Heart left ventricle (tissue), 16 donors: Measurements from ENCODE around the gene NUCB2. TPM values are rescaled to one million over a fixed set of nuclear protein-coding genes. Genes with fewer than 3 reads are reported as not detected.

Experiments
- ATAC-seq, 4 donors: fragments of 200-7000 bp; cut with Tn5 transposase; one replicate each; pipeline ENCODE4 v1.9.1; 2020 to 2022; ENCODE audit warnings: moderate library complexity in 4 of 4, mild to moderate bottlenecking in 3 of 4, moderate number of reproducible peaks in 1 of 4
- DNase-seq, 5 donors: peaks; one replicate each; pipeline ENCODE4 v3.0.0-alpha.2; 2020
- H3K27ac ChIP-seq, 12 donors: fragments of 200-600 bp; sonication (generic) in 4 of 12; one replicate each; pipeline versions ENCODE4 v1.5.0 to v1.8.0; 2016 to 2022; ENCODE audit warnings: mild to moderate bottlenecking in 2 of 12
- H3K27me3 ChIP-seq, 9 donors: fragments of 200-600 bp; sonication (generic) in 2 of 9; one replicate each; pipeline versions ENCODE4 v1.5.1 to v1.8.0; 2016 to 2022; ENCODE audit warnings: mild to moderate bottlenecking in 3 of 9
- H3K36me3 ChIP-seq, 9 donors: fragments of 200-600 bp; sonication (generic) in 2 of 9; one replicate each; pipeline versions ENCODE4 v1.5.0 to v1.8.0; 2018 to 2022; ENCODE audit warnings: mild to moderate bottlenecking in 2 of 9
- H3K4me1 ChIP-seq, 12 donors: fragments of 200-600 bp; sonication (generic) in 4 of 12; one replicate each; pipeline versions ENCODE4 v1.5.0 to v1.8.0; 2016 to 2022; ENCODE audit warnings: mild to moderate bottlenecking in 3 of 12
- H3K4me3 ChIP-seq, 12 donors: fragments of 200-600 bp; sonication (generic) in 4 of 12; one replicate each; pipeline versions ENCODE4 v1.5.0 to v1.8.0; 2017 to 2022; ENCODE audit warnings: mild to moderate bottlenecking in 9 of 12, moderate library complexity in 4 of 12
- H3K9me3 ChIP-seq, 12 donors: fragments of 200-600 bp; sonication (generic) in 4 of 12; one replicate each; pipeline versions ENCODE4 v1.5.0 to v1.8.0; 2016 to 2022; ENCODE audit warnings: mild to moderate bottlenecking in 1 of 12
- POLR2A ChIP-seq, 2 donors: fragments of 450-650 bp; IDR thresholded peaks; one replicate each; pipeline ENCODE4 v1.6.1; 2017; ENCODE audit warnings: antibody characterized with exemption in 2 of 2, mild to moderate bottlenecking in 2 of 2, moderate library complexity in 2 of 2
- WGBS, 4 donors: extraction: QIAGEN DNeasy Blood & Tissue Kit in 2 of 4; methylation state at CpG; one replicate each; pipeline versions ENCODE4 v1.1.5 to v1.1.7; 2013 to 2018; 5-methylcytosine and 5-hydroxymethylcytosine counted together
- intact Hi-C, 10 donors: fragments of 100-400 bp; cut with DNase I; formaldehyde crosslinking; loops; one replicate each; pipeline versions ENCODE4 v1.11.1 to v1.14.2; 2022
- polyA plus RNA-seq, 2 donors: library from polyadenylated mRNA; stranded (reverse); fragments of 200-250 nt; gene quantifications; one replicate each; pipeline ENCODE4 v1.2.3, GENCODE V29; 2013
- total RNA-seq, 9 donors: library from RNA; depleted of rRNA in 2 of 9; stranded (reverse); fragments of >200 nt in 2 of 9; fragmentation: NEBNext Ultra II Directional in 3 of 9; extraction: Animal tissue kit (Norgen Biotek cat#: 25700) in 3 of 9; gene quantifications; one replicate each; pipeline versions ENCODE4 v1.1.0 to v1.2.4, GENCODE V29; 2016 to 2023
- TF ChIP-seq, protein P1 (sequence below), 12 donors: fragments of 200-600 bp; sonication (generic) in 4 of 12; IDR thresholded peaks; one replicate each; pipeline versions ENCODE4 v1.5.0 to v1.8.0; 2018 to 2022; ENCODE audit warnings: antibody characterized with exemption in 12 of 12, mild to moderate bottlenecking in 5 of 12
- donor health status: ischemic (EF 13 %, LVEDD 7.1; RV severe dilation, severe dysfunction).
- donor health status: healthy with polysubstance abuse.
- donor health status: DM: no; HTN: yes; CAD: no.
- donor health status: DM: no; HTN: no; CAD: no.
- donor health status: ischemic (EF 25% LVEDD 6.9; RV normal size, moderate dysfunction).
- donor health status: ischemic (EF 25% LVEDD 5.7; RV mildly dilated, moderate dysfunction).
- donor health status: healthy.
- donor health status: DM: yes; HTN: yes; CAD: no.
- donor health status: ischemic (EF 35%, LVEDD 5.7; RV mildly dilated, moderate dysfunction).
- donor health status: nonischemic (EF 11% LVEDD 7.7; RV severe dilation, severe dysfunction).
- donor health status: DM: yes; HTN: yes; CAD: no.
- donor health status: PGD.
- donor health status: ischemic (EF 29% LVEDD 5.4; RV normal size, mild dysfunction).
- donor health status: nonischemic (EF 23%, LVEDD 6.1; RV moderate dilation, normal function).

Gene NUCB2
- total and polyA plus RNA-seq, 11 donors, result 41.4 to 180 (median 87.0) TPM

DNA sequence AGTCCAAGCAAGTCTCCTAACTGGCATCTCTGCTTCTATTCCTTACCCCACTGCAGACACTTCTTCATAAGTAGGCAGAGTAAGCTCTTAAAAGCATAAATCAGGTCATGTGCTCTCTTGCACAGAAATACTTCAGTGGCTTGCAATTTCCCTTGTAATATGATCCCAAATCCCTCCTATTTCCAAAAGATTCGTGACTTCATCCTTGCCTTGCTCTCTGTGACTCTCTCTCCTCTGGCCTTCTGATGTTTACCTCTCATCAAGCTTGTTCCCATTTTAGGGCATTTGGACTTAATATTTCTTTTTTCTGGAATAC is 37.7 kb downstream of the NUCB2 start:
- intact Hi-C loops, result no loop called here
- H3K9me3 ChIP-seq, result no peaks in the 10 kb centered on the region
- H3K27ac ChIP-seq, result no peak overlapping the region
- no peaks in the 10 kb centered on the region for H3K4me1 ChIP-seq
- H3K27me3 ChIP-seq, result no peaks in the 10 kb centered on the region
- DNase-seq (no peak), ATAC-seq (peak in 1 of 4 donors; percentile 47)
- no peak overlapping the region for H3K4me3 ChIP-seq
- WGBS, 4 donors, result 41 to 70% (median 54%) methylated on average over 1 of the region's 1 CpG
- peaks cover 0 to 99% (median 76%) of the 10 kb centered on the region in 9 donors for H3K36me3 ChIP-seq
- TF ChIP-seq, protein P1, sequence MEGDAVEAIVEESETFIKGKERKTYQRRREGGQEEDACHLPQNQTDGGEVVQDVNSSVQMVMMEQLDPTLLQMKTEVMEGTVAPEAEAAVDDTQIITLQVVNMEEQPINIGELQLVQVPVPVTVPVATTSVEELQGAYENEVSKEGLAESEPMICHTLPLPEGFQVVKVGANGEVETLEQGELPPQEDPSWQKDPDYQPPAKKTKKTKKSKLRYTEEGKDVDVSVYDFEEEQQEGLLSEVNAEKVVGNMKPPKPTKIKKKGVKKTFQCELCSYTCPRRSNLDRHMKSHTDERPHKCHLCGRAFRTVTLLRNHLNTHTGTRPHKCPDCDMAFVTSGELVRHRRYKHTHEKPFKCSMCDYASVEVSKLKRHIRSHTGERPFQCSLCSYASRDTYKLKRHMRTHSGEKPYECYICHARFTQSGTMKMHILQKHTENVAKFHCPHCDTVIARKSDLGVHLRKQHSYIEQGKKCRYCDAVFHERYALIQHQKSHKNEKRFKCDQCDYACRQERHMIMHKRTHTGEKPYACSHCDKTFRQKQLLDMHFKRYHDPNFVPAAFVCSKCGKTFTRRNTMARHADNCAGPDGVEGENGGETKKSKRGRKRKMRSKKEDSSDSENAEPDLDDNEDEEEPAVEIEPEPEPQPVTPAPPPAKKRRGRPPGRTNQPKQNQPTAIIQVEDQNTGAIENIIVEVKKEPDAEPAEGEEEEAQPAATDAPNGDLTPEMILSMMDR (IDR thresholded peaks at IDR 0.05), result no peak
- no peak for TF ChIP-seq POLR2A (IDR thresholded peaks at IDR 0.05)

DNA sequence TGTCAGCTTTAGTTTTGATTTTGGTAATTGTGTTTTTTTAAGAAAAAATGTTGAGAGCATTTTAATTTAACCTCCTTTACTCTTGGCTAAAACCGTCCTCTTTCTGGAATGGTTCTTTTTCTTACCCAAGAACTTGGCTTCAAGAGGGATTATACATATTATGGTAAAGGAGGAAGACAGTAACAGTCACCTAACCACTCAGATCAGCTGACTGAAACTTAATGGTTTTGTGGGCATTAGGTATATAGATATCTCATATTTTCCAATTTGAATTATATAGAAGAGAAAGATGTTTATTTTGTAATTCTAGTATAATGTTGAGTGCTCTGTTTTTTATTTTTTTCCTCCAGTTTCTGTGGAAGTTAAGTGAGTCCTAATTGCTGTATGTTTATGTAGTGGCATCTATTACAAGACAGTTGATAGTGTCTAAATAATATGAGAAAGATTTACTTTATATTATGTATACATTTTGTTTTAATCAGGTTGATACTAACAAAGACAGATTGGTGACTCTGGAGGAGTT is 38.4 kb downstream of the NUCB2 start:
- intact Hi-C loops, result no loop called here
- 88 to 93% (median 91%) methylated on average over 1 of the region's 1 CpG for WGBS, 4 donors
- Histone ChIP-seq H3K4me3 (no peak overlapping the region), H3K27ac (no peak overlapping the region), H3K27me3 (no peaks in the 10 kb centered on the region), H3K4me1 (no peaks in the 10 kb centered on the region), H3K36me3 (peaks cover 0 to 99% (median 69%) of the 10 kb centered on the region in 9 donors), H3K9me3 (no peaks in the 10 kb centered on the region)
- TF ChIP-seq, protein P1 (IDR thresholded peaks at IDR 0.05), result no peak
- no peak for TF ChIP-seq POLR2A (IDR thresholded peaks at IDR 0.05)
- DNase-seq (no peak), ATAC-seq (no peak)

DNA sequence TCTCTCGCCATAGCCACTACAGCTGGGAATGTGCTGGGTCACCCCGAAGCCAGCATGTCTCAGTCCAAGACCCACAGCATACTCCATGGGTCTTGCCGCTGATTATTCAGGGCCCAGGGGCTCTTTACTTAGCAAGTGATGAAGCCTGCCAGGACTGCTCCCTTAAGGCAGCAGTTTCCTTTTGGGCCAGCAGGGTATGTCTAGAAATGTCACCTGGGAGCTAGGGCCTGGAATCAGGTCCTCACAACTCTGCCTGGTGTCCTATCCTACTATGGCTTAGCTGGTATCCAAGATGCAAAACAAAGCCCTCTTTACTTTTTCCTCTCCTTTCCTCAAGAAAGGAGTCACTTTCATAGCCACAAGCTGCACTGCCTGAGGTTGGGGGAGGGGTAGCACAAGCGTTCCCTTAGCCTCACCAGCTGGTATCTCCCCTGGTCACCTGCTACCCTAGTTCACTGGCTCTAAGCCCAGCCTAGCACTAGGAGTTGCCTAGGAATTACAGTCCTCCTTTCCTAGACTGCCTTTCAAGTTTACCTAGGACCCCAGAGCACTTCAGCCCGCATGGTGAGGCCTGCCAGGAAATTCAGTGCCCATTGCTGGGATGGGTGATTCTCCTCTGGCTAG is 52.4 kb downstream of the NUCB2 start:
- ATAC-seq, result peak in 3 of 4 donors; percentile 38 to 73 (median 59)
- TF ChIP-seq, protein P1 (IDR thresholded peaks at IDR 0.05), result no peak
- no peak for TF ChIP-seq POLR2A (IDR thresholded peaks at IDR 0.05)

DNA sequence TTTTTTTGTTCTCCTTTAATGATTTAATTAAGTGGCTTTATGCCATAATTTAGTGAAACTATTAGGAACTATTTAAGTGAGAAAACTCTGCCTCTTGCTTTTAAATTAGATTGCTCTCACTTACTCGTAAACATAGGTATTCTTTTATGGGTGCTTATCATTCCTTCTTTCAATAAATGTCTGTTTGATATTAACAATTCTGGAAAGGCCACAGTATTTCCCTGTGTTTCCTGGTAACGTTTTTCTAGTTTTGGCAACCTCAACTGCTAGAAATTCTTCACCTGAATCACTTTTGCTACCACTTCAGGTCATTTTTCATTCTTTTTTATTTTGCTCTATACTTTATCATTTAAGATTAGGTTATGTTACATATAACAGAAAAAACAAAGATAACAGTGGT is 55.1 kb downstream of the NUCB2 start:
- DNase-seq, result no peak
- no peak overlapping the region for H3K27ac ChIP-seq
- H3K9me3 ChIP-seq, result no peaks in the 10 kb centered on the region
- no peak for TF ChIP-seq POLR2A (IDR thresholded peaks at IDR 0.05)
- TF ChIP-seq, protein P1 (IDR thresholded peaks at IDR 0.05), result no peak
- H3K27me3 ChIP-seq, result no peaks in the 10 kb centered on the region
- WGBS, 4 donors, result 73 to 89% (median 84%) methylated on average over 2 of the region's 2 CpGs
- intact Hi-C loops, result no loop called here
- ATAC-seq, result no peak
- peaks cover 0 to 19% (median 0%) of the 10 kb centered on the region in 12 donors for H3K4me1 ChIP-seq
- H3K36me3 ChIP-seq, result peaks cover 0 to 56% (median 36%) of the 10 kb centered on the region in 9 donors
- H3K4me3 ChIP-seq, result no peak overlapping the region

More for the DNA sequence above, 52.4 kb downstream of the NUCB2 start:
- Histone ChIP-seq H3K27me3 (no peaks in the 10 kb centered on the region), H3K4me1 (peaks cover 0 to 12% (median 0%) of the 10 kb centered on the region in 12 donors), H3K27ac (no peak overlapping the region), H3K9me3 (no peaks in the 10 kb centered on the region), H3K4me3 (no peak overlapping the region), H3K36me3 (peaks cover 0 to 55% (median 37%) of the 10 kb centered on the region in 9 donors)
- 77 to 85% (median 82%) methylated on average over 5 of the region's 5 CpGs for WGBS, 4 donors
- intact Hi-C loops, result no loop called here
- DNase-seq, result peak in 2 of 5 donors; percentile 28 to 44
